Uterus (tissue), 2 donors: ENCODE results near the gene EFEMP2.

ENCODE experiments used
- CTCF ChIP-seq, 4 experiments: fragments of 200-600 bp in 2 of 4; fragments of 450-650 bp in 2 of 4; sonication (generic) in 2 of 4; IDR thresholded peaks; one replicate each; pipeline ENCODE4 v1.5.1; 2016 to 2019; ENCODE audit warnings: antibody characterized with exemption in 4 of 4, mild to moderate bottlenecking in 2 of 4, moderate library complexity in 1 of 4
- POLR2A ChIP-seq, 2 donors: fragments of 450-650 bp; IDR thresholded peaks; one replicate each; pipeline ENCODE4 v1.6.1; 2016; ENCODE audit warnings: antibody characterized with exemption in 2 of 2, mild to moderate bottlenecking in 1 of 2, moderate library complexity in 1 of 2

DNA sequence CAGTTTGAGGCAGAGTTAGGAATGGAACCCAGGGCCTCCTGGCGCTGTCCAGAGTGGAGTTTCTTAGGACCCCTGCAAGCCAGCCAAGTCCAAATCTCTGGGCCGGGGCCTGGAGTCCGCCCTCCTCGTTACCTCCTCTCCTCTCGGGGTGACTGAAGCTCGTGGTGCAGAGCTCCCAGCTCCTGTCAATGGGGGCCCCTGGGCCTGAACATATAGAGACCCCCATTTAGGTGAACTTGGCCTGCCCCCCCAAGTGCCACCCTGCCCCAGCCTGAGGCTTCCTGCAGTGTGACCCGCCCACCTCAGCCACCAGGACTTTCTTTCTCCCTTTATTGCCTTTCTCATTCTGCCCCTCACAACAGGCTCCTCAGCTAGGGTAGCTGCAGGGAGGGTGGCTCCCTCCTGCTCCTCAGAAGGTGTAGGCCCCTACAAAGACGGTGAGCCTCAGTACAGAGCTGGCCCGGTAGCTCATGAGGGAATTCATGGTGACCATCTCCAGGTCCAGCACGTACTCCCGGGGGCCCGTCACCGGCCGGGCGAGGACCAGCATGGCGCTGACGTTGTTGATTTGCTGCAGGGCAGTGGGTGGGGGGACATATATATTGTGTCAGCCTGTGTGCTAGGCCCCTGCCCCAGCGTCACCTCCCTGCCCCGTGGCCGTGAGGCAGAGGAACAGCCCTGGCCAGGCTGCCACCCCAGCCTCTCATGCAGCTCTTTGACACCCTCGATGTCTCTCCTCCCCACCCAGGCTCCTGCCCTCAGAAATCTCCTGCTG is 5.9 kb downstream of the EFEMP2 start:
- TF ChIP-seq CTCF (IDR thresholded peaks at IDR 0.05) (no peak), POLR2A (IDR thresholded peaks at IDR 0.05) (no peak)
